ENCODE results near the gene USP21. TPM values are rescaled to one million over a fixed set of nuclear protein-coding genes. Genes with fewer than 3 reads are reported as not detected.

USP21 gene
- total RNA-seq, 6 experiments from 2014 or later = 6.9 to 11.1 (median 8.8) TPM

DNA sequence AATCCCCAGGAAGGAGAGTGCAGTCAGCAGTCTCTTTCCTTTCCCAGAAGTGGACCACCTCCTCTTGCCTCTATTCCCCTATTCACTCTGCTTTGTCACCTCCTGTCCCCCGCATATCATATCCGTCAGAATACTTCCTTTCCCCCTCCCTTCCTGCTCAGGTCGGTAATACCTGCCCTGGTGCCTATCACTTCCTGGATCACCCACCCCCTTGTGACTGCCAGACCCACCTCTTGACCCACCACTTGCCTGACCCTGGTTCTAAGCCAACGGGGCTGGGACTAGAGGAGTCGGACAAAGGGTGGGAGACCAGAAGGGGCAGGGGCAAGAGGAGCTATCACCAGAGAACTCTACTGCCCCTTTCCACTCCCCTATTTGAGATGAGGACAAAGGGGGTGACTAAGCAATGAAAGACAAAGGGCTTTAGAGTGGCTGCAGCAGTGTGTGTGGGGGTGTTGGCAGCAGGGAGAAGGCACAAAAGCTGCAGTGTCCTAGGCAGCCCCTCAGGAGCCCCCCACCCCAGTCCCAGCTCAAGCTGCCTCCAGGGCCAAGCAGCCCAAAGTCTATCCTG is 41.2 kb downstream of the USP21 start:
- peaks cover 0 to 24% (median 8%) of the 10 kb centered on the region in 4 donors for H3K4me1 ChIP-seq
- WGBS (ENCODE audit: insufficient coverage, low coverage, low lambda C conversion rate, missing lambda C conversion rate) = 51% methylated on average over 4 of the region's 5 CpGs

DNA sequence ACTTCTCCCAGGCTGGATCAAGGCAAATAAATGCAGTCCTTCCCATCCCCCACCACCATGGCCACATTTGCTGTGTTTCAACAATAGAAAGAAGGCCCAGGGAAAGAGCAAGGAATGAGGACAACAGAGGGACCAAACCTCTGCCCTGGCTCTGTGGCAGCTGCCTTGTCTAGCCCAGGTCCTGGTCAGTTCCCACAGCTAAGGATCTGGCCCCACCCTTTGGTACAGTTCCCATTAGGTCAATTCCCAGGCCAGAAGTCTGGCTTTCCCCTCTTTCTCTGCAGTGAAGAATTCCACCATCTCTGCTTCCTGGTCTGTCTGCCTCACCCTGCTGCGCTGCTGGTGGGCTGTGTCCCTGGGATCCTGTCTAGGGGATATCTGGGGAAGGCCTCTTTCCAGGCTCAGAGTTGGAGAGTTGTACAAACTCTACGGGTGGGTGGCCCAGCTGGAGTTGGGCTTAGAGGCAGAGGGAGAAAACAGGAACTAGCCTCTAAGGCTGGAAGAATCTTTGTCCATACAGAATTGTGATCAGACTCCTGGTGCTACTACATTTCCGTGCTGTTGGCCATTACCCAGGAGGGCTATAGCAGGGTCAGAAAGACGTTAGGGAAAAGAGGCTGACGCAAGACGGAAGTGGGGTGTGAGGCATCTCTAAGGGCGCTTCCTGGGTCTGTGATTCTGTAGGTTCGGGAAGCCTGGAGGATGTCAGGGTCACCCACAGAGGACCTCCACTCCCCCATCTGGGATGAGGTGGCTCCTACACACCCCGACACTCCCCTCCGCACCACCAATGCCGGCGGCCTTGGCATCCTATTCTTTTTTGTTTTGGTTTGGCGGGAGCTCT is 41.9 kb downstream of the USP21 start:
- DNase-seq = peak in 2 of 3 donors; percentile 48 to 64
- Histone ChIP-seq H3K27ac (peak overlapping the region; percentile 92 to 96 (median 95)), H3K36me3 (peaks cover 0 to 21% (median 6%) of the 10 kb centered on the region in 4 donors), H3K9me3 (no peaks in the 10 kb centered on the region), H3K27me3 (no peaks in the 10 kb centered on the region), H3K4me3 (peak overlapping the region in 2 of 3 donors; percentile 79 to 80), H3K4me1 (peaks cover 0 to 24% (median 8%) of the 10 kb centered on the region in 4 donors)
- 42% methylated on average over 8 of the region's 13 CpGs for WGBS (ENCODE audit: insufficient coverage, low coverage, low lambda C conversion rate, missing lambda C conversion rate)
- intact Hi-C loops (cut with DNase I) = no loop called here
- TF ChIP-seq, protein P1, sequence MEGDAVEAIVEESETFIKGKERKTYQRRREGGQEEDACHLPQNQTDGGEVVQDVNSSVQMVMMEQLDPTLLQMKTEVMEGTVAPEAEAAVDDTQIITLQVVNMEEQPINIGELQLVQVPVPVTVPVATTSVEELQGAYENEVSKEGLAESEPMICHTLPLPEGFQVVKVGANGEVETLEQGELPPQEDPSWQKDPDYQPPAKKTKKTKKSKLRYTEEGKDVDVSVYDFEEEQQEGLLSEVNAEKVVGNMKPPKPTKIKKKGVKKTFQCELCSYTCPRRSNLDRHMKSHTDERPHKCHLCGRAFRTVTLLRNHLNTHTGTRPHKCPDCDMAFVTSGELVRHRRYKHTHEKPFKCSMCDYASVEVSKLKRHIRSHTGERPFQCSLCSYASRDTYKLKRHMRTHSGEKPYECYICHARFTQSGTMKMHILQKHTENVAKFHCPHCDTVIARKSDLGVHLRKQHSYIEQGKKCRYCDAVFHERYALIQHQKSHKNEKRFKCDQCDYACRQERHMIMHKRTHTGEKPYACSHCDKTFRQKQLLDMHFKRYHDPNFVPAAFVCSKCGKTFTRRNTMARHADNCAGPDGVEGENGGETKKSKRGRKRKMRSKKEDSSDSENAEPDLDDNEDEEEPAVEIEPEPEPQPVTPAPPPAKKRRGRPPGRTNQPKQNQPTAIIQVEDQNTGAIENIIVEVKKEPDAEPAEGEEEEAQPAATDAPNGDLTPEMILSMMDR (IDR thresholded peaks at IDR 0.05) = no peak
- TF ChIP-seq POLR2A (IDR thresholded peaks at IDR 0.05) = peak; percentile 33
- peak; percentile 8 to 44 (median 24) for ATAC-seq

More for the DNA sequence above, 41.2 kb downstream of the USP21 start:
- H3K27ac ChIP-seq = peak overlapping the region; percentile 92 to 96 (median 95)
- no peak for DNase-seq
- H3K9me3 ChIP-seq = no peaks in the 10 kb centered on the region
- TF ChIP-seq, protein P1 (IDR thresholded peaks at IDR 0.05) = no peak
- no peak for TF ChIP-seq POLR2A (IDR thresholded peaks at IDR 0.05)
- intact Hi-C loops (cut with DNase I) = no loop called here
- H3K27me3 ChIP-seq = no peaks in the 10 kb centered on the region
- no peak overlapping the region for H3K4me3 ChIP-seq
- H3K36me3 ChIP-seq = peaks cover 0 to 14% (median 5%) of the 10 kb centered on the region in 4 donors
- no peak for ATAC-seq

DNA sequence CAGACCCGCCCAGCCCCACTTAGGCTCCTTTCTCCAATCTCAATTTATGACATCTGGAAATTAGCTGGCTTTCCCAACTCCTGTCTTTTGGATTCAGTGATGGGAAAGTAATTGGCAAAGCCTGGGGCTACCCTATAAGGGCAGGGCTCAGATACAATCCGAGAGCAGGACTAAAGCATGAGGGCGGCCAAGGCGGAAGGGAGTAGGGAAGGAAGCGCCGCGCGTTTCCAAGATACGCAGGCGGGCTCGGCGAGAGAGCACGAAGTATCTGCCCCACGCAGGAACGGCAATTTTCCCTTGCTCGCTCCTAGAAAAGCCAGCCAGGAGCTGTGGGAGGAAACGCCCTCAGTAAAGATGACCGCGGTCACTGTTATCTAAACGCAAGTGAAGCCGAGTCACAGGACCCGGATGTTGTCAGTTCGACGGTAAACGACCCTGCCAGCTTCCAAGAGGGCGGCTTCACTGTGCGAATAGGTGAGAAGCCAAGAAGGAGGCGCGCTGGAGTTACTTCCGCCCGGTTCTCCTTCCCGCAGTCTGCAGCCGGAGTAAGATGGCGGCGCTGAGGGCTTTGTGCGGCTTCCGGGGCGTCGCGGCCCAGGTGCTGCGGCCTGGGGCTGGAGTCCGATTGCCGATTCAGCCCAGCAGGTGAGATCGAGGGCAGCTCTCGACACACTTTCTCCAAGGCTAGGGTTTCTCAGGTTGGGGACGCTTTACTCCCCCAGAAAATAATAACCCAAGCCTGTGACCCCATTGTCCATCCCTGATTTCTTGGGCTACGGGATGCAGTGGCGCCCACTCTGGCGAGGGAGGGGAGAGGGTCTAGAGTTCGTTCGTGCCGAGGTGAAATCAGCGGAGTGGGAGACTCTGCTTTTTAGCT is 42.8 kb downstream of the USP21 start, which contains the start of gene NDUFS2:
TSS of gene NDUFS2 (plus strand) at position 532 of the 877 bp plus-strand sequence. CDS start at position 551, 19 bp downstream.
- WGBS (ENCODE audit: insufficient coverage, low coverage, low lambda C conversion rate, missing lambda C conversion rate) = 3% methylated on average over 23 of the region's 53 CpGs
- H3K36me3 ChIP-seq = peaks cover 0 to 30% (median 11%) of the 10 kb centered on the region in 4 donors
- peak within 1 kb of the TSS; percentile 92 to 96 (median 95) for H3K27ac ChIP-seq
- ATAC-seq (peak; percentile 87 to 95 (median 92)), DNase-seq (peak; percentile 97 to 99 (median 98))
- peaks cover 0 to 24% (median 8%) of the 10 kb centered on the region in 4 donors for H3K4me1 ChIP-seq
- H3K9me3 ChIP-seq = no peaks in the 10 kb centered on the region
- no peaks in the 10 kb centered on the region for H3K27me3 ChIP-seq
- TF ChIP-seq, protein P1 (IDR thresholded peaks at IDR 0.05) = no peak
- TF ChIP-seq POLR2A (IDR thresholded peaks at IDR 0.05) = peak; percentile 89
- H3K4me3 ChIP-seq = peak within 1 kb of the TSS; percentile 79 to 94 (median 80)
- intact Hi-C loops (cut with DNase I) = no loop called here
